Ecto neural progenitor cell (in vitro differentiated cells): ENCODE measurements around the gene ZMYND10.
A peak's percentile ranks its signal among the peaks of the same experiment; 100 is the strongest.

Experiments used
- DNase-seq: peaks from one replicate; pipeline ENCODE4 v3.0.0-alpha.2; 2018; ENCODE audit warnings: low spot score

ZMYND10 gene

DNA sequence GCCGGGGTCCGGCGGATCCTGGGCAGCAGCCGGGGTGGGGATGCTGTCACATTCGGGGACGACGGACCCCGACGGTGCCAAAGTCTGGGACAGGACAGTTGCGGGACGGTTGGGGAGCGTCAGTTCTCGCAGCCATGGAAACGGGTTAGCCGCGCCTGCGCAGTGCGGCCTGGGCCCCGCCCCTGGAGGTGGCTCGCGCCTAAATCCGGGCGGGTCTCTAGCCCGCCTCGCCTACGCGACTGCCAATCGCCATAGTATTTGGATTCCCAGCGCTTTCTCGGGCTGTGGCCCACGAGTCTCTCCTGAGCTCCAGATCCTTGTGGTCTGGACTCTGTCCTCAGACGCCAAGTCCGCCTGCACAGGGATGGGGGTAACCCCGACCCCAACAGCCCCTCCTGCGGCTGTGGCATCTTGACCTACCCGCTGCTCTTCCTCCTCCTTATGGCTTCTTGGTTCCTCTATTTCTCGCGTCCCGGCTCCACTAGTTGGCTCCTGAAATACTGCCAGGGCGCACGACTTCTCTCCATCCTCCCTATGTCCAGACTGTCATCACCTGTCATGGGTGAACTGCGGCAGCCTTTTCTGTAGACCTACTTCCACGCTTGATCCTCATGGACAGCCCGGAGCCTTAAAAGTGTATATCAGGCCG, at the start of gene ZMYND10:
ZMYND10 (minus strand) TSS at position 147 of the 649 bp plus-strand sequence. CDS start 153 bp downstream, outside the sequence.
- DNase-seq: peak; percentile 88

DNA sequence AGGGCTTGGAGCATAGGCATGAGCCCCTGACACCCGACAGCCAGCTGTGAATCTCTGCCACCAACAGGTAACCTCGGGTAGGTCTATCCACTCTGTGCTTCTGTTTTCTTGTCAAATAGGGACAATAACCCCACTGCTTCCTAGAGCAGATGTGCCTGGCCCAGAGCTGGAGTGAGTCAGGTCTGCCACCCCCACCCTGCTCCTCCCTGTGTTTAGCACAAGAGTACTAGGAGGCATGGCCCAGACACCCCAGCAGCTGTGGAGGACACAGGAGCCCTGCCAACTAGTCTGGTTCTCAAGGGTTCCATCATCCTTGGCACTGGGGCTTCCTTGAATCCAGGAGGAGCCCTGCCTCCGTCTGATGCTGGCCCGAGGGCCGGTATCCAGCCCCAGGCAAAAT, 47.5 kb upstream of the ZMYND10 start:
- DNase-seq: no peak

DNA sequence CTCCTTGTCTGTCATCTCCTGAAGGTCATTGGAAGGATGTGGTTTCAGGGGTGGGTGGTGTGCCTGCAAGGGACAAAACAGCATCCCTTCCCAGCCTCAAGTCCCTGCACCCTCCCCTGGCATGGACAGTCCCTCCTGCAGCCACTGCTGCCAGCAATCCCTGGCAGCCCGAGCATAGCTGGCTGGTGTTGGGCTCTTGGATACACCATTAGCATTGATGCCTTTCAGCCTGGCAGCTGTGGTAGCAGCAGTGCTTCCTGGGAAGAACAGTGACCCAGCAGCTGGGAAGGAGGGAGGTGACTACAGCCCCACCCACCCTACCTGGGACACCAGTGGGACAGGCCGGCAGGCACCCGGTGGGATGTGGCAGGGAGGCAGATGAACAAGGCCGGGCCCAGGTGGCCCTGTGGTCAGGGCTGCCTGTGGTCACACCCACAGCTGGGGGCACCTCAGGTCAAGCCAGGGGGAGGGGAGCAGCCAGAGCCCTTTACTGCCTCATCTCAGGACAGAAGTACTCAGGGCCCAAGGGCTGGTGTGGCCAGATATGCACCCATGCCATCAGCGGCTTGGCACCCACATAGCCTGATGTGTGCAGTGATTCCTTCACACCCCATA, 46.7 kb upstream of the ZMYND10 start:
- no peak for DNase-seq

DNA sequence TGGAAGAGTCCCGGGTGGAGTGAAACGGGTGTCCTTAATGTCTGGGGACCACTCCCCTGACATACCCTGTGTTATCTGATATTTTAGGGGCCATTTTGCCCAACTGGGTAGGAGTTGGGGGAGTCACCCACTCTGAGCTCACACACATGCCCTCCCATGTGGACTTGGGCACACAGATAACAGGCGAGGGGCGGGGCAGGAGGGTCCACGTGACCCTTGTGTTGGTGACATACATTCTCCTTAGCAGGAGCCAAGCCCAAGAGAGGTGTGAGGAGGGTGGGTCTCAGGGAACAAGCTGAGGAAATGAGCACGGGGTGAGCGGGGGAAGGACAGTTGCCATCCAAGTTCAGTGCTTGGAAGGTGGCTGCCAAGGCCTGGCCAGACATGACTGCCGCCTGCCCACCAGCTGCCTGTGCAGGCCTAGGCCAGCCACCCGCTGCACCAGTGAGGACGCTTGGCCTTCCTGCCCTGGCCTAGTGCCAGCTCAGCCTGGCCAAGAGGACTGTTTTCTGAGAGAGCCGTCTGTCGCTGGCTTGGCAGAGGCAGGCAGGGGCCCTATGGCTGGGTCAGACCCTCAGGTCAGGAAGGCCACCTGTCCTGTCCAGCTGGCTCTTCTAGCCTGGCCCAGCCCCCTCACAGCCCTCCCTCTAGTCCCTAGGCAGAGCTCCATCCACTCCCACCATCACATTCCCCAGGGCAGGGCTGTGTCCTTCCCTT, 45.1 kb upstream of the ZMYND10 start:
- no peak for DNase-seq

DNA sequence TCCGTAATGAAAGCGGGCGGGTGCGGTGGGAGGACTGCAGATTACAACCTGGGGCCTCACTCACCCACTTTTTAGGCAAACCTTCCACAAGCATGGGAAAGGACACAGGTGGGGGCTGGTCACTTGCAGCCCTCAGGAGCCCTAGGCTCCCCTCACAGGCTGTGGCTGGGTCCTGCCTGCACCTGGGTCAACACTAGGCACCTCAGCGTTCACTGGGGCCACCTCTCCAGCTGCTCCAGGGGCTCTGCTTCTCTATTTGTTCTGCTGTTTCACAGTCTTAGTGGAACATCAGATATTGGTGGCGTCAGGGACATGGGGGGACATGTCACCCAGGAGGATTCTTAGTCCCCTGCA, 43.9 kb upstream of the ZMYND10 start:
- no peak for DNase-seq

DNA sequence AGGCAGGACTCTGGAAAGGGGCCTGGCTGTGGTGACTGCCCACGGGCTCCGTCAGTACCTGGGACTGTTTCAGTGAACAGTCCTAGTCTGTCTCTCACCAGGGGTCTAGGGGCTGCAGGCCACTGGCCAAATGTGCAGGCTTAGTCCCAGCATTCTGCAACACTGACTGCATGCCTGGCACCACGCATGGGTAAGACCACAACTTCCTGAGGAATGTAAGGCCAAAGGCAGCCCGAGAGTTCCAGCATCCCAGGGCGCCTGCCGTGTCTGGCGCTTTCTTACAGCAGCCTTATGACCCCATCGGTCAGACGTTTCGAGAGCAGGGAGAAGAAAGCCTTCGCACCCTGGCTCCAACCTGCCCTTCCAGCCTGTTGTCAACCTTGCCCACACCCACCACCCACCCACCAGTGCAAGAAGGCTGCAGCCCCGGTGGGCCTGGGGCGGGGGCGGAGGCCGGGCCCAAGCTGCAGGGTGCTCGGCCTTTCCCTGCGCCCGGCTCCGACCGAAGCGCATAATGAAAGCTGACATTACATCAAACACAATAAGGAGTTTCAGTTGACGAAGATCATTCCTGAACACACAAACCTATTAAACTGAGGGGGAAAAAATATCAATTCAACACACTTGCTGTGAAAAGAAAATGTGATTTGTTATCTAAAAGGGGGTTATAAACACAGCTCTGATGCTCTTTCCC, 43.3 kb upstream of the ZMYND10 start:
- no peak for DNase-seq

DNA sequence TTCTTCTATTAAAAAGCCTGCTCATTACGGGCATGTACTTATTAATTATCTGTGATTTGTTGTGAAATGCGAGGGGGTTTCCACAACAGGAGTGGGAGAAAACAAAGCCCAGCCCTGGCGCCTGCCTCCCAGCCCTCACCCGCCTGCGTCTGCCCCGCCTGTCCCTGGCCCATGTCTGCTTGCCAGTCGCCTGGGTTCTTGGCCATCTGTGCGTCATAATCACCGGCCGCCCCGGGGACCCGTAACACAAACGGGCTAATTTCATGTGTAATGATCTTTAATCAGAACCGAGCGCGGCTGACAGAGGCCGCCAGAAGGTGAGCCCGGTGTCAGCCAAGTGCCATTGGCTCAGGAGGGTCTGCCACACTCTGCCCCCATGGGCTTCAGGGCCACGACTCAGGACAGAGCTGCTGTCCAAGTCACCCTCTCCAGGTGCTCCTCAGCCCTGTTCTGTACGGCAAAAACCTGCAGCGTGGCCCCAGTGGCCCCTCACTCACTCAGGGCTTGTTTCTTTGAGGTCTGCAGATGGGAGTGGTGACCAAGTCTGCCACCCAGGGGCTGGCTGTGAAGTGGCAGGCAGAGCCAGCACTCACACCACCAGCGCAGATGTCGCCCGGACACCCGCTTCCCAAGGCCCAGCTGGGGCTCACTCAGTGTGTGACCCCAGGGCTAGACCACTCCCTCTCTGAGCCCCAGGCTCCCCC, 42.6 kb upstream of the ZMYND10 start:
- peak; percentile 76 for DNase-seq

DNA sequence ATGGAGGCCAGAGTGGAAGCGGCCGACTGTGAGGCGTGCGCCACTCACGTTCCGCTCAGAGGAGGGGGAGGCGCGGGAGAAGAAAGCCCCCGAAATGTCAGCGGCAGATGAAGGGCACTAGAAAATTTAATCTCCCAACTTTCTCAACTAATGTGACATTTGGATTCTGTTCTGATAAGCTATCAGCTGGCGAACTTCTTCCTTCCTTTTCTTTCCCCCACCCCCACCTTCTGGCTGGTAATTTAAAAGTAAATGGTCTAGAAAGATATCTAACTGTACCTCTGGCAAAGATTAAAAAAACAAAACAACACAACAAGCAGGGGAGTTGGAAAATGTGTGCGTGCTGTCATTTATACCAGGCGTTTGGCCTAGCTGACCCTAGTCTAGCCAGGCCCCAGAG, 40.2 kb upstream of the ZMYND10 start:
- DNase-seq: no peak

DNA sequence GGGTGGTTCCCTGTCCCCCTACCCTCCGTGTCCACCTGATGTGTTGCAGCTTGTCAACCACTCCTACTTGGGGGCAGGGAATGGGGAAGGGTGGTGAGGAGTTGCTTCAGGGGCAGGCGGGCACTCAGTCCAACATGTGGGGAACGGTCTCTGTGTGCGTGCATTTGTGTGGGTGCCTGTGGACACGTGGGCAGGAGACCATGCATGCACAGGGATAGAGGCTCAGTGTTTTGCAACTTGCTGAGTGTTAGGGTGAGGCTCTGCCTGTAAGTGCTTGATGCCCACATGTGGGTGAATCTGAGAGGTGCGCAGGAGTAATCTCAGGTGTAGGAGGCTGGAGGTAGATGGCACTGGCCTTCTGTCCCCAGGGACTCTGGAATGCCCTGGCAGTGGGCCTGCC, 38.2 kb upstream of the ZMYND10 start:
- DNase-seq: no peak

DNA sequence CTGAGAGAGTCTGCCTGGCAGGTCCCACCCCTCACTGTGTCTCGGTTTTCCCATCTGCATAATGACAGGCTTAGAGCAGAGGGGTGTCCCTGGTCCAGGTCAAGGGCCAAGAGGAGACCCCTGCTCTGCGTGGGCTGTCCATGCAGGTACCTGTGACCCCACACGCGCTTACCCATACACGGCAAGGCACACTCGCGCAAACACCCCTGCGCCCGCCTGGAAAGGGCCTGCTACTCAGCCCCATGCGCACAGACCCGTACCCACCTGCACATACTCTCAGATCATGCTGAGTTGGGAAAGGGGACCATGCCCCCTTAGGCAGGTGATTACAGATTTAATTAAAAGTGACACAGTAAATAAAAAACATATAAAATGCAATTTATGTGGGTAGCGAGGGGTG, 37.2 kb upstream of the ZMYND10 start:
- DNase-seq: no peak

DNA sequence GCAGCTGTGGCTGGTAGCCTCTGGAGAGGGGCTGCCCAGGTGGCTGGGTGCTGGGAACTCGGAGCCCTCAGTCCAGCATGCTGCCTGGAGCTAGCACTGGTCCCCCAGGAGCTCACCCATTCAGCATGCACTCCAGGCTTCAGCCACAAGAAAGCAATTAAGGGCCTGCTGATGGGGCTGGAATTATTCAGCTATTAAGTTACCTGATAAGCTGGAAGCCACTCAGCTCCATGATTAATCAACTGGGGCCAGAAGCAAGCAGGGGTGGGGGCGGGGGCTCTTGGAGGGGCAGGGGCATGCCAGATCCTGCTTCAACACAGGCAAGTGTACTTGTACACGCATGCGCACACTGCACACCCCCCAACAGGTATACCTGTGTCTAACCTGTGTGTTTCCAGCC, 35.9 kb upstream of the ZMYND10 start:
- DNase-seq: no peak

DNA sequence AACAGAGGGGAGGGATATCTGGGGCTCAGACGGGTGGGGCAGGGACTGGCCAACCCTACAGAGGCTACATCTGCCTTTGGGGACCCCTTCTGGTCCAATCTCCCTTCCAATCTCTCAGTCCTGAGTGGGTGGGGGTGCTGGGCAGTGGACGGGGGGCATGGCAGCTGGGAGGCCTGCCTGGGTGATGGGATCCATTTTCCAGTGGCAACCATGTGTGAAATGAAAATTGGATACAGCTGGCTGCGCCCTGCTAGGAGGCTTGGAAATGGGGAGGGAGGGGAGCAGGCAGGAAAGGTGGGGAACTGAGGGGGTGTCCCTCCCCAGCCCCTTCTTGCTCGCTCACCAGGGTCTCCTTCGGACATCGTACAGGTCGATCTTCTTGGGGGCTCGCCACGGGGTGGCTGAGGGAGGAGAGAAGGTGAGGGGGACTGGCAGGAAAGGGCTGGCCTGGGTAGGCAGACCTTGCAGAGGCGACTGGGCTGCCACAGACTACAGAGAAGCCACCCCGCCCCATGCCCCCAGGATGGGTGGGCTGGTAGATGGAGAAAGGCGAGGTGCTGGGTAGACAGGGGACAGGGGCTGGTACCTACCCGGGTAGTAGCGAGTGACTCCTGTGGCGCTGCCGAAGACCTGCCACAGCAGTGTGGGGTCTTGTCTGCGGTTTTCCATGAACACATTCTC, 35.0 kb upstream of the ZMYND10 start:
- DNase-seq: no peak

DNA sequence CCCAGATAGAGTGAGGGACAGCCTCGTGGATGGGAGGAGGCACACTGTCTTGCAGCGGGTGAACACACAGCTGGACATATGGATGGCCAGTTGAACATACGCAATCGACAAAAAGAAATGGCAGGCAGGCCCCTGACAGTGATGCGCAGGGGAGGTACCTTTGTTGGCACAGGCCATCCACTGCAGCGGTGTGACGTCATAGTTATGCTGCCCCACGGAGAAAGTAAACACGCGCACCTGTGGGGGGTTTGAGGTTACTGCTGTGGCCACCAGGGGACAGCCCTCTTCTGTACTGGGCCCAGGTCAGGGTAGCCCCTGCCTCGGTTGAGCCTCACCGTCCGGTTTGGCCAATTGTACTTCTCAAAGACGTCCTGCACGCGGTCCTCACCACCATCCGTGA, 33.2 kb upstream of the ZMYND10 start:
- DNase-seq: no peak

DNA sequence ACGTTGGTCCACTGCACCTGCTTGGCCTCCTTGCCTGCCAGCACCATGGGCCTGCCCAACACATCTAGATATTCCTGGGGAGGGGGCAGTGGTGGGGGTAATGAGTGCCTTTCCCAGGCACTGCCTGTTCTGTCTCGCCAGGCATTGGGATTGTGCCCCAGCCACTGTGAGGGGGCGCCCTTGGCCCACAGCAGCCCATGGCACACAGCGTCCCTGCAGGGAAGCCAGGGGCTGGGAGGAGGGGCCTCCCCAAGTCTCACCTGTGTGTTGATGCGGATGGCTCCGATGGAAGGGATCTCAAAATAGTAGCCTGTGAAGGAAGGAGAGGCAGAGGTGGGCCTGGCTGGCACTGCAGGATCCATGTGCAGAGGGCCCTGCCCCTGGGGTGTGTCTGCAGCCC, 32.5 kb upstream of the ZMYND10 start:
- no peak for DNase-seq

DNA sequence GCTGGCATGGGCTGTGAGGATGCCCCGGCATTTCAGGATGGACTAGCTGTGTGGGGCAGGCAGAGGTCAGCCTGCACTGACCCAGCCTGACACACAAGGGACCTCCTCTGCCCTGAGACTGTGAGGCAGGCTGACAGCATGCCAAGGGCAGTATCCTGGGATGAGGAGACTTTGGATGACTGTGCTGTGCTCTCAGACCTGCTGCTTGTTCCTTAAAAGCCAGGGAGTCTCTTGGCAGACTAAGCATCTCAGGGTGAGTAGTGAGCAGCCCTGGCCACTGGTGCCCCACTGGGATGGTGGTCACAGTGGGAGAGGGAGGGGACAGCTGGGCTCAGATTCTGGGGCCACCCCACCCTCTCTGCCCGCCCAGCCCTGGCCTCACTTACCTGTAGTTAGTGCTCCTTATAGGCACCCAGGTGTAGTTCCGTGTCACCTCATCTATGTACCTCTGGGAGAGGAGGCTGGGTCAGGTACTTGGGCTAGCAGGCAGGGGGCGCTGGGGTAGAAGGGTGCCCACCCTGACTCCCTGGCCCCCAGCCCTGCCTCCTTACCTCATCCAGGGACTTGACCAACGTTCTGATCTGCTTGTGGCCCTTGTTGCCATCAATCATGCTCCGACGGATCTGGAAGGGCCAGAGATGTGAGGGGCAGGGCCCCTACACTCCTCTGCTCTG, 29.9 kb upstream of the ZMYND10 start:
- no peak for DNase-seq

DNA sequence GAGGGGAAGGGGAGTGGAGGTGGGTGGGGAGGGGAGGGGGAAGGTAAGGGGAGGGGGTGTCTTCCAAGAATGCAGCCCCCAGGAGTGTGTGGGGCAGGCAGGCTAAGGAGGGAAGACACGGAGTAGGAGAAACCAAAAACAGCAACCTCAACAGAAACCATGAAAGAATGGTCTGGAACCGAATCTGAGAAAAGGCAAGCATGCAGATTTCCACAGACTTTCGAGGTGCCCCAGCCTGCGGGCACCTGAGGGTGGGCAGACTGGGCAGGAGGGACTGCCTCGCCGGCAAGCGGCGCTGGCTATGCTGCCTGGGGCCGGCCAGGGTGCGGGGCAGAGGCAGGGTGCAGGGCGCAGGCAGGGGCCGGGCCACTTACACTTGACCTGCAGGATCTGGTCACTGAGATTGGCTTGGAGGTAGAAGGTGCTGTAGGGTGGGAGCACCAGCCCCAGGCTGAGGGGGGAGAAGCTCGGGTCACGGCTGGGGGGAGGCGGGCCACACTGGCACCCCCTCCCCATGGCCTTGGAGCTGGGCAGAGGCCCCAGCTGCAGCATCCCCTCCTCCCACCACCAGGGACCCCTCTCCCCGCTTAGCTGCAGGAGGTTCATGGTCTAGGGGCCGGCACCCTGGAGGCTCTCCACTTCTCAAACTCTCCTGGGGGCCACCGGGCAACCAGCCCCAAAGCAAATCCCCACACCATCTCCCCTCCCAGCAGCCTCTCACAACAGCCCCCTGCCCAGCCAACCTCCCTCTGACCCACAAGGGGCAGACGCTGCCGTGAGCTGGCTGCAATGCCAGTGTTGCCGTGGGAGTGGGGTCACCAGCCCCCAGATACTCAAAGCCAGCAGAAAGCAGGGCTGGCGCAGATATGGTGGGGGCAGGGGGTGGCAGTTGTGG, 29.1 kb upstream of the ZMYND10 start:
- DNase-seq: no peak

DNA sequence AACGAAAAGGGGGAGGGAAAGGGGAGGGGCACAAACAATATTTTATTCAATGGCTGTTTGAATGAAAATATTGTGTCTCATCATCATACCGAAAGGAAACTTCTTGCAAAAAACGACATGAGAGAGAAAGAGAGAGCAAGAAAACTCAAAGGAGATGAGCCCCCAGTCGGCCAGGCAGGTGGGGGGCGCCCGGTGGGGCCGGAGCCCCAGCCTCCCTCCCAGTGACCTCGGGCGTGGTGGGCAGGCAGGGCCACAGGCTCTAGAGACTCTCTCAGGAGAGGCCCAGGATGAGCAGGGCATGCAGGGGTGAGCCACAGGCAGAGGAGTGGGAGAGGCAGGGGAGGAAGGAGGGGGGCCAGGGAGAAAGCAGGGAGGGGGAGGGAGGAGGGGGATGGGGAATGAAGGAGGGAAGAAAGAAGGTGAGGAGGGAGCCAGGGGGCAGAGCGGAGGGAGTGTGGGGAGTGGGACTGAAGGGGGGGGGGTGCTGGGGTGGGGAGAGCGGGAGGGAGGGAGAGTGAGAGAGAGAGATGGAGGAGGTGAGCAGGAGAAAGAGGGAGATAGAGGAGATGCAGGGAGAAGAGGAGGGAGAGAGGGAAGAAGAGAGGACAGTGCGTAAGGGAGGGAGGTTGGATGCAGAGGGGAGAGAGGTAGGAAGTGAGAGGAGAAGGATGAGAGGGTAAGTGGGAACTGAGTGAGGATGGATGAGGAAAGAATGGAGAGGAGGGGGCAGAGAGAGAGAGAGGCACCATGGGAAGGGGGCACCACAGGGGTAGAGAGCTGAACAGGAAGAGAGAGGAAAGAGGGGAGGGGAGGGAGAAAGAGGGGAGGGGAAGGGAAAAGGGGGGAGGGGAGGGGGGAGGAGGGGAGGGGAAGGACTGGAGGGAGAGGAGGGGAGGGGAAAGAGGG, 27.9 kb upstream of the ZMYND10 start:
- DNase-seq: no peak

DNA sequence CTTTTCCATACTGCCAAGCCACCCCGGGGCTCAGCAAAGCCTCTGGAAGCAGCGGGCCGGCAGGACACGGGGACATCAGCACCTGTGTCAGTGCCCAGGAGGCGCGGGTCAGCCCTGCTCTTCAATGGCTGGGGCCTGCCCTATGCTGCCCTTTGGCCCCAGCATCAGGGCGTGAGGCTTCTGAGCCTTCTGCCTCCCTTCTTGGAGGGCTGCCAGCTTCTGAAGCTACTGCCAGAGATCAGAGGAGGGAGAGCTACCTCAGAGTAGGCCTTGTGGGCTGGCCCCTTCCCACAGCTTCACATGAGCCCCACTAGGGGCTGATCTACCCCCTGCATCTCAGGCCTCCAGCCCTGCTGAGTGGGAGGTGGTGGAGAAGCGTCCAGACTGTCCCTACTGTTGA, 26.8 kb upstream of the ZMYND10 start:
- no peak for DNase-seq

DNA sequence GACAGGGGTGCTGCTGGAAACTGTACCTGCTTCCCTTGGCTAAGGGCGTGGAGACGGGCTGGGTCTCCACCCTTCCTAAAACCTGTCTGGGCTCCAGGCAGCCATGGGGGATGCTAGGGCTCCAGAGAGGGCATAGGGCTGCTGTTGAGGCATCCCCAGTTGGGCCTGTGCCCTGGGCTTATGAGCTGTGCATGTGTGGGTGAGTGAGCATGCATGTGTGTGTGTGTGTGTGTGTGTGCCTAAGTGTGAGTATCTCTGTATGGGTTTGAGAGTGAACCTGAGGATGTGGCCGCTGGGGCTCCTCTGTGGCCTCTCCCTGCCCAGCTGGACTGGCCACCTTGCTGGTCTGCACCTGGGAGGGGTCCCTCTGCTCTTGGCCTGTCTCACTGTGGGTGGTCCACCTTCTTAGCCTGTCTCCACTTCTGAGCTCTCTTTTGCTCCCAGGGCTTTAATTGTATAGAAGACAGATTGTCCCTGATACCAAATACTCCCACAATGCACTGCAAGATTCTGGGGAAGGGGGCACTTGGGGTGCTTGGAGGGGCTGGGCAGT, 25.7 kb upstream of the ZMYND10 start:
- DNase-seq: no peak
